ENCODE data around the gene LGALS9. TPM values are rescaled to one million over a fixed set of nuclear protein-coding genes. Genes with fewer than 3 reads are reported as not detected.

Gene LGALS9
- total and polyA plus RNA-seq, 9 of the 15 experiments (the other 6 are each of a cell fraction or from before 2014, with no cell fraction given), result 0.45 to 6.9 (median 2.8) TPM

DNA sequence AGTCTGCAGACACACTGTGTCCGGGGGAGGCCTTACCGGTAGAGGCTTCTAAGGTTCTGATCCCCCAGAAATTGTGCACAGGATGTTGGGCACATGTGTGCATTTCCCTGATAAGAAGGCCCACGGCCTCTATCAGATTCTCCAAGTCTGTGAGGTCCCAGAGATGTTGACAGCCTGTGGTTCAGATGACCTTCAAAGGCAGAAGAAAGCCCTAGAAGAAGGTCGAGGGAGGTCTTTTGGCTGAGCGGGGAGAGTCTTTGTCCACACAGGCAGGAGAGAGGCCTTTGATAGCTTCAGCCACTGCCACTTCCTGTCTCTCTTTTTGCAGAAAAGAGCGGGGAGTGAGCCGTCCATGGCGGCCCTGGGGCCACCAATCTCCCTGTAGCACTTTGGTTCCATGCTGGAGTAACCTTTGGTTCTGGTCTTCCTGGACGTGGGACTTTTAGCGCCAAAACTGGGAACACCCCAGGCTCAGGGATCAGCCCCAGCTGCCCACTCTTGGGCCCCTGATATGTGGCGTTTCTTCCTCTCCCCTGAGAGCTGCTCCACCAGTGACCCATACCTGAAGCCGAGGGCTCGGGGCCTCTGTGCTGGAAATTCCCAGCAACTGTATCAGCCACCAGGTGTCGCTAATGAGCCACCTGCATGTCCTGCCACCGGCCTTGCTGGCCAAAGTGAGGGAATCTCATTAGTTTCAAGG lies 28.1 kb upstream of the LGALS9 start (continued):
- TF ChIP-seq ZC3H8 (IDR thresholded peaks at IDR 0.05) (no peak), CHD1 (IDR thresholded peaks at IDR 0.05; ENCODE audit: low read length) (peak; percentile 73), ZNF143 (CRISPR knock-in tag; IDR thresholded peaks at IDR 0.05) (no peak), HDAC8 (tag; IDR thresholded peaks at IDR 0.05) (0 out of 2 replicates have a peak, but pooled peaks have one; percentile 57), BCOR (IDR thresholded peaks at IDR 0.05) (0 out of 2 replicates have a peak, but pooled peaks have one; percentile 22), RNF2 (IDR thresholded peaks at IDR 0.05) (peak; percentile 86), TOE1 (IDR thresholded peaks at IDR 0.05; ENCODE audit: borderline replicate concordance) (no peak; the same call in 1 of the 2 replicates), TOE1 (CRISPR knock-in tag; IDR thresholded peaks at IDR 0.05; ENCODE audit: borderline replicate concordance, low read depth) (no peak), ZNF408 (CRISPR knock-in tag; IDR thresholded peaks at IDR 0.05; ENCODE audit: low read depth) (no peak), ZNF696 (CRISPR knock-in tag; conservative IDR thresholded peaks at IDR 0.05) (no peak)
- TF ChIP-seq, protein P1, sequence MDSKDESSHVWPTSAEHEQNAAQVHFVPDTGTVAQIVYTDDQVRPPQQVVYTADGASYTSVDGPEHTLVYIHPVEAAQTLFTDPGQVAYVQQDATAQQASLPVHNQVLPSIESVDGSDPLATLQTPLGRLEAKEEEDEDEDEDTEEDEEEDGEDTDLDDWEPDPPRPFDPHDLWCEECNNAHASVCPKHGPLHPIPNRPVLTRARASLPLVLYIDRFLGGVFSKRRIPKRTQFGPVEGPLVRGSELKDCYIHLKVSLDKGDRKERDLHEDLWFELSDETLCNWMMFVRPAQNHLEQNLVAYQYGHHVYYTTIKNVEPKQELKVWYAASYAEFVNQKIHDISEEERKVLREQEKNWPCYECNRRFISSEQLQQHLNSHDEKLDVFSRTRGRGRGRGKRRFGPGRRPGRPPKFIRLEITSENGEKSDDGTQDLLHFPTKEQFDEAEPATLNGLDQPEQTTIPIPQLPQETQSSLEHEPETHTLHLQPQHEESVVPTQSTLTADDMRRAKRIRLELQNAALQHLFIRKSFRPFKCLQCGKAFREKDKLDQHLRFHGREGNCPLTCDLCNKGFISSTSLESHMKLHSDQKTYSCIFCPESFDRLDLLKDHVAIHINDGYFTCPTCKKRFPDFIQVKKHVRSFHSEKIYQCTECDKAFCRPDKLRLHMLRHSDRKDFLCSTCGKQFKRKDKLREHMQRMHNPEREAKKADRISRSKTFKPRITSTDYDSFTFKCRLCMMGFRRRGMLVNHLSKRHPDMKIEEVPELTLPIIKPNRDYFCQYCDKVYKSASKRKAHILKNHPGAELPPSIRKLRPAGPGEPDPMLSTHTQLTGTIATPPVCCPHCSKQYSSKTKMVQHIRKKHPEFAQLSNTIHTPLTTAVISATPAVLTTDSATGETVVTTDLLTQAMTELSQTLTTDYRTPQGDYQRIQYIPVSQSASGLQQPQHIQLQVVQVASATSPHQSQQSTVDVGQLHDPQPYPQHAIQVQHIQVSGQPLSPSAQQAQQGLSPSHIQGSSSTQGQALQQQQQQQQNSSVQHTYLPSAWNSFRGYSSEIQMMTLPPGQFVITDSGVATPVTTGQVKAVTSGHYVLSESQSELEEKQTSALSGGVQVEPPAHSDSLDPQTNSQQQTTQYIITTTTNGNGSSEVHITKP (IDR thresholded peaks at IDR 0.05; ENCODE audit: partially characterized antibody), result peak; percentile 0
- TF ChIP-seq, protein P2, sequence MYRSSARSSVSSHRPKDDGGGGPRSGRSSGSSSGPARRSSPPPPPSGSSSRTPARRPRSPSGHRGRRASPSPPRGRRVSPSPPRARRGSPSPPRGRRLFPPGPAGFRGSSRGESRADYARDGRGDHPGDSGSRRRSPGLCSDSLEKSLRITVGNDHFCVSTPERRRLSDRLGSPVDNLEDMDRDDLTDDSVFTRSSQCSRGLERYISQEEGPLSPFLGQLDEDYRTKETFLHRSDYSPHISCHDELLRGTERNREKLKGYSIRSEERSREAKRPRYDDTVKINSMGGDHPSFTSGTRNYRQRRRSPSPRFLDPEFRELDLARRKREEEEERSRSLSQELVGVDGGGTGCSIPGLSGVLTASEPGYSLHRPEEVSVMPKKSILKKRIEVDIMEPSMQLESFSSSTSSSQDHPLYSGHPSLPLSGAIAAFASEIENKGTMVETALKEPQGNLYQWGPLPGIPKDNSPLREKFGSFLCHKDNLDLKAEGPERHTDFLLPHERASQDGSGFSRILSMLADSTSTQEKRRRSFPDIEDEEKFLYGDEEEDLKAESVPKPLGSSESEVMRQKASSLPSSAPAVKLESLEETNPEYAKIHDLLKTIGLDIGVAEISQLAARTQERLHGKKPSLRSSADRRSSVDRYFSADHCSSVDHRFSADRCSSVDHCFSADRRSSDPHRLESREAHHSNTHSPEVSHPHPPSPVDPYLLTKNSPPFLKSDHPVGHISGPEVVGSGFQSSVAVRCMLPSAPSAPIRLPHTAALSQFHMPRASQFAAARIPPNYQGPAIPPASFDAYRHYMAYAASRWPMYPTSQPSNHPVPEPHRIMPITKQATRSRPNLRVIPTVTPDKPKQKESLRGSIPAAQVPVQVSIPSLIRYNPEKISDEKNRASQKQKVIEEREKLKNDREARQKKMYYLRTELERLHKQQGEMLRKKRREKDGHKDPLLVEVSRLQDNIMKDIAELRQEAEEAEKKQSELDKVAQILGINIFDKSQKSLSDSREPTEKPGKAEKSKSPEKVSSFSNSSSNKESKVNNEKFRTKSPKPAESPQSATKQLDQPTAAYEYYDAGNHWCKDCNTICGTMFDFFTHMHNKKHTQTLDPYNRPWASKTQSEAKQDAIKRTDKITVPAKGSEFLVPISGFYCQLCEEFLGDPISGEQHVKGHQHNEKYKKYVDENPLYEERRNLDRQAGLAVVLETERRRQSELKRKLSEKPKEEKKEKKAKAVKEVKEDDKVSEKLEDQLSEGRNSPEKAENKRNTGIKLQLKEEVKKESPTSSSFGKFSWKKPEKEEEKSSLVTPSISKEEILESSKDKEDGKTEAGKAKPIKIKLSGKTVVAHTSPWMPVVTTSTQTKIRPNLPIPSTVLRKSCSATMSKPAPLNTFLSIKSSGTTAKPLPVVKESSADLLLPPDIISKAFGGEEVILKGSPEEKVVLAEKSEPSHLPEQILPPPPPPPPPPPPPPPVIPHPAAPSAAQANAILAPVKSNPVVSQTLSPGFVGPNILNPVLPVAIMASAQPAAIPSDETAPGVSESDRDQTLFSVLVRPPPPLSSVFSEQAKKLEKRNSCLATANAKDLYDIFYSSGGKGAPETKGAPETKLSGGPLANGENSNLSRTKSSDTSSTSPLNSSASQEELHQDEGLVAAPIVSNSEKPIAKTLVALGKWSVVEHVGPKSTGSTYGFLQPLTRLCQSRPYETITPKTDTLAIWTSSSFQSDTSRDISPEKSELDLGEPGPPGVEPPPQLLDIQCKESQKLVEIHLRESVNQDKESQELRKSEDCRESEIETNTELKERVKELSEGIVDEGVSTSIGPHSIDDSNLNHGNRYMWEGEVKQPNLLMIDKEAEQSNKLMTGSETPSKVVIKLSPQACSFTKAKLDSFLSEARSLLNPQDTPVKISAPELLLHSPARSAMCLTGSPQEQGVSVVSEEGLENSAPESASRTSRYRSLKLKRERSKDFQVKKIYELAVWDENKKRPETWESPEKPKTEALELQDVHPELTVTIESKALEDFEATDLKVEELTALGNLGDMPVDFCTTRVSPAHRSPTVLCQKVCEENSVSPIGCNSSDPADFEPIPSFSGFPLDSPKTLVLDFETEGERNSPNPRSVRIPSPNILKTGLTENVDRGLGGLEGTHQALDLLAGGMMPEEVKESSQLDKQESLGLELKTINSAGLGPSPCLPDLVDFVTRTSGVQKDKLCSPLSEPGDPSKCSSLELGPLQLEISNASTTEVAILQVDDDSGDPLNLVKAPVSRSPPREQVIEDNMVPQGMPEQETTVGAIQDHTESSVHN (IDR thresholded peaks at IDR 0.05; ENCODE audit: borderline replicate concordance in 1 of 2, low read depth in 1 of 2), result 0 out of 4 replicates have a peak, but pooled peaks of 1 of the 2 experiments have one; percentile 37
